ENCODE measurements around the gene GPR62.

DNA sequence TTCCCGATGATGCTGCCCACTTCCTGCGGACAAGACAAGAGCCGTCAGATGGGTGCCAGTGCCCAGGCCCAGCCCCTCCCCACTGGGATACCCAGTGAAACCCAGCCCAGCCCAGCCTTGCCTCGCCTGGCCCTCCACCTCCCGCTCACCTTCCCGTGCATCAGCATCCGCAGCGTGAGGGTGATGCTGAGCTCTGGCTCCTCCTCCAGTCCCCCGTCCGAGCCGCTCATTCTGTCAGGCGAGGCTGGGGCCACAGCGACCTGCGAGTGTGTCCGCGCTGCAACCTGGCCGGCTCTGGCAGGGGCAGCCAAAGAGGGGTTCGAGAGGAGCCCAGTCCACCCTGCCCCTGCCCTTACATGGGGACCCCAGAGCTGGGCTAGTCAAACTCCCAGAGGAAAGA lies 5.8 kb downstream of the GPR62 start:
- TF ChIP-seq, protein P1, sequence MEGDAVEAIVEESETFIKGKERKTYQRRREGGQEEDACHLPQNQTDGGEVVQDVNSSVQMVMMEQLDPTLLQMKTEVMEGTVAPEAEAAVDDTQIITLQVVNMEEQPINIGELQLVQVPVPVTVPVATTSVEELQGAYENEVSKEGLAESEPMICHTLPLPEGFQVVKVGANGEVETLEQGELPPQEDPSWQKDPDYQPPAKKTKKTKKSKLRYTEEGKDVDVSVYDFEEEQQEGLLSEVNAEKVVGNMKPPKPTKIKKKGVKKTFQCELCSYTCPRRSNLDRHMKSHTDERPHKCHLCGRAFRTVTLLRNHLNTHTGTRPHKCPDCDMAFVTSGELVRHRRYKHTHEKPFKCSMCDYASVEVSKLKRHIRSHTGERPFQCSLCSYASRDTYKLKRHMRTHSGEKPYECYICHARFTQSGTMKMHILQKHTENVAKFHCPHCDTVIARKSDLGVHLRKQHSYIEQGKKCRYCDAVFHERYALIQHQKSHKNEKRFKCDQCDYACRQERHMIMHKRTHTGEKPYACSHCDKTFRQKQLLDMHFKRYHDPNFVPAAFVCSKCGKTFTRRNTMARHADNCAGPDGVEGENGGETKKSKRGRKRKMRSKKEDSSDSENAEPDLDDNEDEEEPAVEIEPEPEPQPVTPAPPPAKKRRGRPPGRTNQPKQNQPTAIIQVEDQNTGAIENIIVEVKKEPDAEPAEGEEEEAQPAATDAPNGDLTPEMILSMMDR (IDR thresholded peaks at IDR 0.05; ENCODE audit: extremely low read depth in 1 of 2, insufficient read depth in 1 of 2, low read depth in 1 of 2, low read length in 2 of 2): no peak
- TF ChIP-seq FOS (IDR thresholded peaks at IDR 0.05; ENCODE audit: borderline replicate concordance, insufficient read depth, low read length) (no peak), POLR2A (IDR thresholded peaks at IDR 0.05; ENCODE audit: low read depth, low read length) (no peak), MYC (IDR thresholded peaks at IDR 0.05; ENCODE audit: low read depth, low read length) (no peak), POLR2AphosphoS5 (IDR thresholded peaks at IDR 0.05; ENCODE audit: insufficient read depth, low read depth, low read length) (no peak), MAX (IDR thresholded peaks at IDR 0.05; ENCODE audit: insufficient read depth, insufficient read length) (no peak)

All from endothelial cell of umbilical vein (primary cell).